Measurements from ENCODE around the gene MGAT4A. TPM values are rescaled to one million over a fixed set of nuclear protein-coding genes. Genes with fewer than 3 reads are reported as not detected.
"Not testable (repeated sequence)": the region's sequence is repeated elsewhere in the genome, so short reads cannot be mapped to it uniquely, and the experiment has no call there.

MGAT4A gene
- total RNA-seq, 1 donor: under 0.01 TPM

DNA sequence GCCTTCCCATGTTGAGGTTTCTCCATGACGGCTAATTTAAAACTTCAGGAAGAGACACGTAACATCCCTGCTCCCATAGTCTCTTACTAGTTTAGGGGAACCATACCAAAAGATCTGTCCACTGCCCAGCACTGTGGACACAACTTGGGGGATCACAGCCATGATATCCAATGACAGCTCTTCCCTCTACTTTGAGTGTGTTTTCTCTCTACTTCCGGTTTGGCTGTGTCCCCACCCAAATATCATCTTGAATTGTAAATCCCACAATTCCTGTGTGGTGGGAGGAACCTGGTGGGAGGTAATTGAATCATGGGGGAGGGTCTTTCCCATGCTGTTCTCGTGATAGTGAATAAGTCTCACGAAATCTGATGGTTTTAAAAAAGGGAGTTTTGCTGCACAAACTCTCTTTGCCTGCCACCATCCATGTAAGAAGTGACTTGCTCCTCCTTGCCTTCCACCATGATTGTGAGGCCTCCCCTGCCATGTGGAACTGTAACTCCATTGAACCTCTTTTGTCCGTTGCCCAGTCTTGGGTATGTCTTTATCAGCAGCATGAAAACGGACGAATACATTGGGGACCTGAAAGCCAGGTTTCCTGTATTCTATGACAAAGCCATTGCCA lies 1.6 kb upstream of the MGAT4A start:
- DNase-seq (ENCODE audit: low read depth): no peak
- TF ChIP-seq, protein P1, sequence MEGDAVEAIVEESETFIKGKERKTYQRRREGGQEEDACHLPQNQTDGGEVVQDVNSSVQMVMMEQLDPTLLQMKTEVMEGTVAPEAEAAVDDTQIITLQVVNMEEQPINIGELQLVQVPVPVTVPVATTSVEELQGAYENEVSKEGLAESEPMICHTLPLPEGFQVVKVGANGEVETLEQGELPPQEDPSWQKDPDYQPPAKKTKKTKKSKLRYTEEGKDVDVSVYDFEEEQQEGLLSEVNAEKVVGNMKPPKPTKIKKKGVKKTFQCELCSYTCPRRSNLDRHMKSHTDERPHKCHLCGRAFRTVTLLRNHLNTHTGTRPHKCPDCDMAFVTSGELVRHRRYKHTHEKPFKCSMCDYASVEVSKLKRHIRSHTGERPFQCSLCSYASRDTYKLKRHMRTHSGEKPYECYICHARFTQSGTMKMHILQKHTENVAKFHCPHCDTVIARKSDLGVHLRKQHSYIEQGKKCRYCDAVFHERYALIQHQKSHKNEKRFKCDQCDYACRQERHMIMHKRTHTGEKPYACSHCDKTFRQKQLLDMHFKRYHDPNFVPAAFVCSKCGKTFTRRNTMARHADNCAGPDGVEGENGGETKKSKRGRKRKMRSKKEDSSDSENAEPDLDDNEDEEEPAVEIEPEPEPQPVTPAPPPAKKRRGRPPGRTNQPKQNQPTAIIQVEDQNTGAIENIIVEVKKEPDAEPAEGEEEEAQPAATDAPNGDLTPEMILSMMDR (IDR thresholded peaks at IDR 0.05; ENCODE audit: insufficient read depth, low read depth, low read length): no peak

DNA sequence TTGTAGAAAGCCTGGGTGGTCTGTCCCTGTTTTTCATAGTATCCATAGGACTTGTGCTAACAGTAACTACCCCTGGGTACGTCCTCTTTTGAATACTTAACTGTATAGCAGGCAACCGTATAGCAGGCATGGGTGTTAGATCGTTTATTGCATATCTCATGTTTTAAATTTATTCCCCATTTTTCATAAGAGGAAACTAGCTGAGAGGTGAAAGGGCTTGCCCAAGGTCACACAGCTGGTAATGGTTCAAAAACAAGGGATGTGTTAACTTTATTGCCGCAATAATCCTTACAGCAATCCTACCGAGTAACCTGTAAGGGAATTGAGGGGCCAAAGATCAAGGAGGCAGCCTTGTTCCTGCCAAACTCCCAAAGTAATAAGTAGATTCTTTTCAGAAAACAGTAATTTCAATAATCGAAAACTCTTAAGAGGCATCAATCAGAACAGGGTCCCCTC lies 990 bp upstream of the MGAT4A start:
- H3K4me3 ChIP-seq (ENCODE audit: low read depth, low read length): peak overlapping the region; percentile 55
- TF ChIP-seq, protein P1 (IDR thresholded peaks at IDR 0.05; ENCODE audit: insufficient read depth, low read depth, low read length): no peak
- DNase-seq (ENCODE audit: low read depth): no peak

More for the DNA sequence above, 1.6 kb upstream of the MGAT4A start:
- no peak overlapping the region for H3K4me3 ChIP-seq (ENCODE audit: low read depth, low read length)

DNA sequence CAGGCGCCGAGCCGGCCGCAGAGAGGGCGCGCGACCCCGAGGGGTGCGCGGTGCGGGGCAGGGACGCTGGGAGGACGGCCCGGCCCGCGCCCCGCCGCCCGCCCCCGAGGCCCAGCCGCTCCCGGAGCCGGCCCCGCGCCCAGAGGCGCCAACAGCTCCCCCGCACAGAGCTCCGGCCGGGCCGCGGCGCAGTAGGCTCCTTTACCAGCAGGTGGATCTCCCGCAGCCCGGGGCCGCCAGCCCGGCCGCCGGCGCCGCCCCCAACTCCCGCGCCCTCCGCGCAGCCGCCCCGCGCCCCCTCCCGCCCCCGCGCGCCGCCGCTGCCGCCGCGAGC lies 258 bp downstream of the MGAT4A start:
- TF ChIP-seq, protein P1 (IDR thresholded peaks at IDR 0.05; ENCODE audit: insufficient read depth, low read depth, low read length): no peak
- no peak for DNase-seq (ENCODE audit: low read depth)
- H3K4me3 ChIP-seq (ENCODE audit: low read depth, low read length): peak overlapping the region; percentile 39

DNA sequence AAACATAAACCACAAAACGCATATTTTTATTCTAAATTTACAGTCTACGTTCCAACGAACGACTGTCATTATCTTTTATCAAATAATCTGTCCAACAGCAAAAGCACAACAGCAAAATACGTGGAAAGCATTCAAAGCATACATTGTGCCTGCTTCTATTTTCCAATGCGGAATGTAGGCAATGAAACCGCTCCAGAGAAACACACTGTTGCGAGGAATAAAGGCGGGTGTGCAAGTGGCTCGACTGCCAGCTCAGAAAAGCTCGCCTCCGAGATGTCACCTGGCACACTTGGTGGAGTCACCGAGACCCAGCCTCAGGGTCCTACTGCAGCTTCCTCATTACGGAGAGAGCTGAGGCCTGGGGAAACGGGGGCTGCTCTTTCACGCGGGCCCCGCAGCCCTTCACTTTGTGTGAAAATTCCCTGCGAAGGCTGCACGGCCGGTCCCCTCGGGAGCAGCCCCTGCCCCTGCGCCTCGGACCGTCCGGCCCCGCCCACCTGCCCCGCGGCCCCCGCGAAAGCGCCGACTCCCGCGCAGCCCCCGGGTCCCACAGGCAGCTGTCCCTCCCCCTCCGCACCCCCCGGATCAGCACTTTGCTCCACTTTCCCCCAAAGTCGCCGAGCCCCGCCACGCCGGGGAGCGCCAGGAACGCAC lies 752 bp downstream of the MGAT4A start:
- DNase-seq (ENCODE audit: low read depth): no peak
- TF ChIP-seq, protein P1 (IDR thresholded peaks at IDR 0.05; ENCODE audit: insufficient read depth, low read depth, low read length): no peak
- H3K4me3 ChIP-seq (ENCODE audit: low read depth, low read length): peak overlapping the region; percentile 39

DNA sequence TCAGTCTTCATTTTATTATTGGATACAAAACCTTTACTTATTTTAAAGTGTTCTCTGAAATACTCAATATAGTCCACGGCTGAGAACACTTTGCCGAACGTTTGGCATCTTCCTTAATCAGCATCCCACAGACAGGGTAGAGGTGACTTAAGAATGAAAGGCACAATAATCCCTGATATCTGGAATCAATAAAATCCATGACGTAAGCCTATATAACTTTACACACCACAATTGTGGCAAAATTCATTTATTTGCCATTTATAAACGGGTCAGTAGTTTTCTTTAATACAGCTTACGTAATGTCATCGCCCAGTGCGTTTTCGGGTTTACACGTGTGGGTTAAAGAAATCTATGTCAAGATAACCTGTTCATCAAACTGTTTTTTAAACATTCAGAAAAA lies 1.3 kb downstream of the MGAT4A start:
- no peak for DNase-seq (ENCODE audit: low read depth)
- TF ChIP-seq, protein P1 (IDR thresholded peaks at IDR 0.05; ENCODE audit: insufficient read depth, low read depth, low read length): no peak
- no peak overlapping the region for H3K4me3 ChIP-seq (ENCODE audit: low read depth, low read length)

DNA sequence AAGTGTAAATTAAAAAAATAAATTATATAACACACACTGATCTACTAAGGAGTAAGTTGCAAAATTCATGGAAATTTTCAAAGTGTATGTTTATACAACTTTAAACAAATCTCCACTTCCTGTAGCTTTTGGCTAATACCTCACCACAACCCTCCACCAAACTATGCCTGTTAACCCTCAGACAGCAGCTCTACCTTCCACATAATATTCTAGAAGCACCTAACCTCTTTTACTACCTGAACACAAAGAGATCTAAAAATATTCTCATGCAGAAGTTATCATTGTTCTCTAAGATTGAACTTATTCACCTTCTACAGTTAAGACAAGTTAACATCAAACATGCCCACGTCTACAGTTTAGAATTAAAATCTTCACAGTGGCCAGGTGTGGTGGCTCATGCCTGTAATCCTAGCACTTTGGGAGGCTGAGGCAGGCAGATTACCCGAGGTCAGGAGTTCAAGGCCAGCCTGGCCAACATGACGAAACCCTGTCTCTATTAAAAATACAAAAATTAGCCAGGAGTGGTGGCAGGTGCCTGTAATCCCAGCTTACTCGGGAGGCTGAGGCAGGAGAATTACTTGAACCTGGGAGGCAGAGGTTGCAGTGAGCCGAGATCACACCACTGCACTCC lies 2.7 kb downstream of the MGAT4A start:
- H3K4me3 ChIP-seq (ENCODE audit: low read depth, low read length); DNase-seq (ENCODE audit: low read depth): not testable (repeated sequence)

DNA sequence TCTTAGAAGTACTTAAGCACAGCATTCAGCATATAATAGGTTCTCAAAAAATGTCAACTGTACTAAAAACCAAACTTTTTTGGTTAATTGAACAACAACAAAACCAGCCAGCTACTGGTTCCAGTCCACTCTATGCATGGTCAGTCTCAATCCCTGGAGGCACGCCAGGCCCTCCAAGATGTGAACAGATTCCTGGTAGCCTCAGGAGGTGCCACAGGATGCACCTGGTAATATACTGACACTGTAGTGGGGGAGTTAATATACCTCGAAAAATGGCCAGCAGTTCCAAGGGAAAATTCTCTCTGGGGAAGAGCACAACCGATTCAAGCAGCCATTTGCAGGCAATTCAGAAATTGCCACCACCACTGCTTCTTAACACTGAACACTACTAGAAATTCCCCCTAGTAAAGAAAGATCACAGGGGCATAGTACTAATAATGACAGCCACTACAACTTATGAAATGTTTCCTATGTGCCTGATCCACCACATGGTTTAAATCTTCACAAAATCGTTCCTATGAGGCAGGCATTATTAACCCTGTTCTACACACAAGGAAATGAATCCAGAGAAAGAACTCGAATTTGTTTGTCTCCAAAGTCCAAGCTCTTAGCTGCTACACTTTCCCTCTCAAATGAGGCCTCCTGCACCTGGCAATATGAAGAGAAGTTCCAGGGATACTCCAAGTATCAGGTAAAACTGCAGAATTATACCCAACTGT lies 3.4 kb downstream of the MGAT4A start:
- no peak for DNase-seq (ENCODE audit: low read depth)
- no peak overlapping the region for H3K4me3 ChIP-seq (ENCODE audit: low read depth, low read length)
- TF ChIP-seq, protein P1 (IDR thresholded peaks at IDR 0.05; ENCODE audit: insufficient read depth, low read depth, low read length): no peak
